ENCODE measurements around the gene UST.

DNA sequence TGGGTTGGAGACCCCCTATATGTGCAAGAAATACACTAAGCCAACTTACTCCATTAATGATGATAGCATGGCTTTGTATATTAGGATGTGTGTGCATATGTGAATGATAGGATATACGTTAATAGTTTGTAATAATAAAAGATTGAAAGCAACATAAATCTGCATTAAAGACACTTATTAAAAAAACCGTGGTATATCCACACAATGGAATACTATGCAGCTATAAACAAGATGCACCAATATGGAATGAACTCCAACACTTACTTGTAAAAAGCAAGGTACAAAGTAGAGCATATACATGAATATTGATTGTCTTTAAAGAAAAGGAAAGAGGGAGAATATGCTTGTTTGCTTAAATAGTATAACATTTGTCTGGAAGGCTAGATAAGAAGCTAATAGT lies 68.0 kb downstream of the UST start:
- TF ChIP-seq, protein P1, sequence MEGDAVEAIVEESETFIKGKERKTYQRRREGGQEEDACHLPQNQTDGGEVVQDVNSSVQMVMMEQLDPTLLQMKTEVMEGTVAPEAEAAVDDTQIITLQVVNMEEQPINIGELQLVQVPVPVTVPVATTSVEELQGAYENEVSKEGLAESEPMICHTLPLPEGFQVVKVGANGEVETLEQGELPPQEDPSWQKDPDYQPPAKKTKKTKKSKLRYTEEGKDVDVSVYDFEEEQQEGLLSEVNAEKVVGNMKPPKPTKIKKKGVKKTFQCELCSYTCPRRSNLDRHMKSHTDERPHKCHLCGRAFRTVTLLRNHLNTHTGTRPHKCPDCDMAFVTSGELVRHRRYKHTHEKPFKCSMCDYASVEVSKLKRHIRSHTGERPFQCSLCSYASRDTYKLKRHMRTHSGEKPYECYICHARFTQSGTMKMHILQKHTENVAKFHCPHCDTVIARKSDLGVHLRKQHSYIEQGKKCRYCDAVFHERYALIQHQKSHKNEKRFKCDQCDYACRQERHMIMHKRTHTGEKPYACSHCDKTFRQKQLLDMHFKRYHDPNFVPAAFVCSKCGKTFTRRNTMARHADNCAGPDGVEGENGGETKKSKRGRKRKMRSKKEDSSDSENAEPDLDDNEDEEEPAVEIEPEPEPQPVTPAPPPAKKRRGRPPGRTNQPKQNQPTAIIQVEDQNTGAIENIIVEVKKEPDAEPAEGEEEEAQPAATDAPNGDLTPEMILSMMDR (IDR thresholded peaks at IDR 0.05; ENCODE audit: control extremely low read depth in 1 of 3, insufficient read depth in 1 of 3, low read depth in 1 of 3, low read length in 3 of 3), result no peak
- TF ChIP-seq FOSL1 (IDR thresholded peaks at IDR 0.05; ENCODE audit: insufficient read depth, low read depth, low read length) (no peak), JUND (IDR thresholded peaks at IDR 0.05; ENCODE audit: low read length) (no peak), CHD1 (IDR thresholded peaks at IDR 0.05; ENCODE audit: low read depth, low read length) (no peak), POLR2A (IDR thresholded peaks at IDR 0.05; ENCODE audit: control extremely low read depth in 1 of 2, low read depth in 2 of 2, low read length in 2 of 2) (no peak), EP300 (IDR thresholded peaks at IDR 0.05; ENCODE audit: borderline replicate concordance in 1 of 2, low read depth in 2 of 2, low read length in 2 of 2) (no peak), SIN3A (conservative IDR thresholded peaks at IDR 0.05 in 1 of 2, IDR thresholded peaks at IDR 0.05 in 1 of 2; ENCODE audit: low read depth in 1 of 2, low read length in 2 of 2) (no peak), CEBPB (IDR thresholded peaks at IDR 0.05; ENCODE audit: low read depth, low read length) (no peak)
- TF ChIP-seq, protein P2, sequence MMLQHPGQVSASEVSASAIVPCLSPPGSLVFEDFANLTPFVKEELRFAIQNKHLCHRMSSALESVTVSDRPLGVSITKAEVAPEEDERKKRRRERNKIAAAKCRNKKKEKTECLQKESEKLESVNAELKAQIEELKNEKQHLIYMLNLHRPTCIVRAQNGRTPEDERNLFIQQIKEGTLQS (IDR thresholded peaks at IDR 0.05; ENCODE audit: insufficient read depth, low read depth, low read length), result no peak

Data from H1 (cell line).